ENCODE results near the gene KIF5C. TPM values are rescaled to one million over a fixed set of nuclear protein-coding genes. Genes with fewer than 3 reads are reported as not detected.
A peak's percentile ranks its signal among the peaks of the same experiment; 100 is the strongest.

The KIF5C gene
- total and polyA plus RNA-seq, 2 experiments from 2014 or later = 45.0 to 49.1 TPM

DNA sequence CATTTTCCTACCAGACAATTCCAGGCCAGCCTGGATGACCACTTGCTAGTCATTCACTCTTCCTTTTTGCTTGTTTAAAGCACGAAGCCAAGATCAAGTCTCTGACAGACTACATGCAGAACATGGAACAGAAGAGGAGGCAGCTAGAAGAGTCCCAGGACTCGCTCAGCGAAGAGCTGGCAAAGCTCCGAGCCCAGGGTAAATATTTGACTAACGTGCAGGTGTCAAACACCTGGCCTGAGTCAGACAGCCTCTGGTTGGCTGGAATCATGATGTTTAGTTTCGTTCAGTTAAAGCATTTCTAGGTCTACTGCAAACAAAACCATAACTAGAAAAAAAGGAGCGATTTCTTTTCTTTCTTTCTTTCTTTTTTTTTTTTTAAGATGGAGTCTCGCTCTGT lies 119.3 kb downstream of the KIF5C start:
- no peak for ATAC-seq
- Mint-ChIP-seq H3K27me3 (ENCODE audit: insufficient read depth, low read depth, poor library complexity) (peaks cover 5% of the 10 kb centered on the region), H3K27ac (no peak overlapping the region), H3K9me3 (no peaks in the 10 kb centered on the region), H3K36me3 (ENCODE audit: low read depth) (peaks cover 39% of the 10 kb centered on the region), H3K4me1 (peaks cover 18% of the 10 kb centered on the region), H3K4me3 (no peak overlapping the region)
- Histone ChIP-seq H4K20me1 (replicated peaks; ENCODE audit: insufficient read depth) (no peaks in the 10 kb centered on the region; the same call in 1 of the 2 replicates), H3F3A (replicated peaks; ENCODE audit: low read depth) (no peaks in the 10 kb centered on the region), H3K4me2 (no peak overlapping the region), H3K36me3 (ENCODE audit: insufficient read depth) (0 out of 2 replicates have a peak, but pooled peaks cover 3% of the 10 kb centered on the region), H3K27me3 (ENCODE audit: insufficient read depth) (no peaks in the 10 kb centered on the region), H3K9me2 (ENCODE audit: insufficient read depth) (0 out of 2 replicates have a peak, but pooled peaks cover 2% of the 10 kb centered on the region), H3K4me1 (ENCODE audit: insufficient read depth) (peaks cover 9% of the 10 kb centered on the region), H2AFZ (no peak overlapping the region), H3K79me2 (replicated peaks; ENCODE audit: insufficient read depth) (no peaks in the 10 kb centered on the region), H3K27ac (ENCODE audit: low read depth) (no peak overlapping the region), H3K4me3 (no peak overlapping the region)
- no peak for DNase-seq (ENCODE audit: low spot score)
- TF ChIP-seq, protein P1, sequence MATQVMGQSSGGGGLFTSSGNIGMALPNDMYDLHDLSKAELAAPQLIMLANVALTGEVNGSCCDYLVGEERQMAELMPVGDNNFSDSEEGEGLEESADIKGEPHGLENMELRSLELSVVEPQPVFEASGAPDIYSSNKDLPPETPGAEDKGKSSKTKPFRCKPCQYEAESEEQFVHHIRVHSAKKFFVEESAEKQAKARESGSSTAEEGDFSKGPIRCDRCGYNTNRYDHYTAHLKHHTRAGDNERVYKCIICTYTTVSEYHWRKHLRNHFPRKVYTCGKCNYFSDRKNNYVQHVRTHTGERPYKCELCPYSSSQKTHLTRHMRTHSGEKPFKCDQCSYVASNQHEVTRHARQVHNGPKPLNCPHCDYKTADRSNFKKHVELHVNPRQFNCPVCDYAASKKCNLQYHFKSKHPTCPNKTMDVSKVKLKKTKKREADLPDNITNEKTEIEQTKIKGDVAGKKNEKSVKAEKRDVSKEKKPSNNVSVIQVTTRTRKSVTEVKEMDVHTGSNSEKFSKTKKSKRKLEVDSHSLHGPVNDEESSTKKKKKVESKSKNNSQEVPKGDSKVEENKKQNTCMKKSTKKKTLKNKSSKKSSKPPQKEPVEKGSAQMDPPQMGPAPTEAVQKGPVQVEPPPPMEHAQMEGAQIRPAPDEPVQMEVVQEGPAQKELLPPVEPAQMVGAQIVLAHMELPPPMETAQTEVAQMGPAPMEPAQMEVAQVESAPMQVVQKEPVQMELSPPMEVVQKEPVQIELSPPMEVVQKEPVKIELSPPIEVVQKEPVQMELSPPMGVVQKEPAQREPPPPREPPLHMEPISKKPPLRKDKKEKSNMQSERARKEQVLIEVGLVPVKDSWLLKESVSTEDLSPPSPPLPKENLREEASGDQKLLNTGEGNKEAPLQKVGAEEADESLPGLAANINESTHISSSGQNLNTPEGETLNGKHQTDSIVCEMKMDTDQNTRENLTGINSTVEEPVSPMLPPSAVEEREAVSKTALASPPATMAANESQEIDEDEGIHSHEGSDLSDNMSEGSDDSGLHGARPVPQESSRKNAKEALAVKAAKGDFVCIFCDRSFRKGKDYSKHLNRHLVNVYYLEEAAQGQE (IDR thresholded peaks at IDR 0.05; ENCODE audit: unreplicated experiment) = no peak

DNA sequence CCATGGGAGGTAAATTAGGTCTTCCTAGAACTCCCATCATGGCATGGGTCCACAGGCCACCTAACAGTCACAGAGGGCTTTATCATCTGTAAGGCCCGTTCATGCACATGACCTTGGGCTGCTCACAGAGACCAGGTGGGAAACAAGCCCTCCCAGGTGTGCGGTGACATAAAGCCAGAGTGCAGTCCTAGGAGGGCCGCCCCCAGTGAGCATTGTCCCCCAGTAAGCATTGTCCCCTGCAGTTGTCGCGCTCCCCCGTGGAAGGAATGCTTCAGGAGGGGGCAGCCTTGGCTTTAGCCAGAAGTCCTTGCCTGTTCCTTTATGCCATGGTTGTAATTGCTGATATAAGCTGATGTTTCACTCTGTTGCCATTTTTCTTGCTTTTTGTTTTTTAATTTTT lies 121.8 kb downstream of the KIF5C start:
- H3K4me3 Mint-ChIP-seq = no peak overlapping the region; the same call in 2 of the 3 replicates
- ATAC-seq (no peak), DNase-seq (ENCODE audit: low spot score) (no peak)
- H3K9me2 ChIP-seq (ENCODE audit: insufficient read depth) = 0 out of 2 replicates have a peak, but pooled peaks cover 2% of the 10 kb centered on the region
- H3K4me1 Mint-ChIP-seq = peaks cover 41% of the 10 kb centered on the region
- no peak overlapping the region for H3K4me2 ChIP-seq
- H2AFZ ChIP-seq = no peak overlapping the region
- H3K27ac Mint-ChIP-seq = no peak overlapping the region; the same call in 1 of the 2 replicates
- H4K20me1 ChIP-seq (replicated peaks; ENCODE audit: insufficient read depth) = no peaks in the 10 kb centered on the region; the same call in 1 of the 2 replicates
- peaks cover 52% of the 10 kb centered on the region for H3K36me3 Mint-ChIP-seq (ENCODE audit: low read depth)
- H3K27me3 ChIP-seq (ENCODE audit: insufficient read depth) = no peaks in the 10 kb centered on the region
- no peak overlapping the region for H3K27ac ChIP-seq (ENCODE audit: low read depth)
- H3K27me3 Mint-ChIP-seq (ENCODE audit: insufficient read depth, low read depth, poor library complexity) = peaks cover 5% of the 10 kb centered on the region
- no peak overlapping the region for H3K4me3 ChIP-seq
- no peaks in the 10 kb centered on the region for H3F3A ChIP-seq (replicated peaks; ENCODE audit: low read depth)
- TF ChIP-seq EZH2phosphoT487 (IDR thresholded peaks at IDR 0.05; ENCODE audit: unreplicated experiment) (no peak), CREB1 (CRISPR knock-in tag; IDR thresholded peaks at IDR 0.05; ENCODE audit: low read depth) (no peak), EZH2 (IDR thresholded peaks at IDR 0.05; ENCODE audit: low read depth, unreplicated experiment) (no peak)
- H3K4me1 ChIP-seq (ENCODE audit: insufficient read depth) = peaks cover 30% of the 10 kb centered on the region
- H3K79me2 ChIP-seq (replicated peaks; ENCODE audit: insufficient read depth) = no peaks in the 10 kb centered on the region
- H3K9me3 Mint-ChIP-seq = peaks cover 6% of the 10 kb centered on the region; the same call in 2 of the 3 replicates
- peaks cover 2% of the 10 kb centered on the region; the same call in 1 of the 2 replicates for H3K36me3 ChIP-seq (ENCODE audit: insufficient read depth)

DNA sequence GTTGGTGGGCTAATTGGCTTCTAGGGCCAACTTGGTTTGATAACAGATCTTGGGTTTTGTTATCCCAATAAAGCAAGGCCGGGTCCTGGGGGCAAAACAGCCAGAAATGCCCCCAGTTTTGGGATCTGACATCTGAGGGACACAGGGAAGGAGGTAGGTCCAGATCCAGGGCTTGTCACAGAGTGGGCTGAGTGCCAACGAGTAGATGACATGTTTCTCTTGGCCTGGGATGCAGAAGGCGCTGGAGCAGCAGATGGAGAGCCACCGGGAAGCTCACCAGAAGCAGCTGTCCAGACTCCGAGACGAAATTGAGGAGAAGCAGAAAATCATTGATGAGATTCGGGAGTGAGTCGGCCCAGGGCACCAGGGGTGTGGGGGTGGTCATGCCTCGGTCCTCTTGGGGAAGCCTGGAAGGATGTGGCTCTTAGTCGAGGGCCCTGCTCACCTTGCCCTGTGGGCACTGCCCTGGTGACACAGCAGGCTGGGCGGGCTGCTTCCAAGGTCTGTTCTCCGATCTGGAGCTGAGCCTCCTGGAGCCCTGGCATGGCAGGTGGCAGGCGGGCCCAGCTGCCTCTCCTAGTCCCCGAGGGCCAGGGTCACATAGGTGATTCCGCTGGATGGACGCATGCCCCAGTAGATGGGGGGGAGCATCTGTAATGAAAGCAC lies 123.3 kb downstream of the KIF5C start:
- Mint-ChIP-seq H3K4me1 (peaks cover 46% of the 10 kb centered on the region), H3K36me3 (ENCODE audit: low read depth) (peaks cover 63% of the 10 kb centered on the region), H3K4me3 (no peak overlapping the region), H3K27me3 (ENCODE audit: insufficient read depth, low read depth, poor library complexity) (peaks cover 7% of the 10 kb centered on the region), H3K9me3 (peaks cover 18% of the 10 kb centered on the region), H3K27ac (peak overlapping the region; percentile 56; the same call in 1 of the 2 replicates)
- H3K27me3 ChIP-seq (ENCODE audit: insufficient read depth) = no peaks in the 10 kb centered on the region
- no peaks in the 10 kb centered on the region; the same call in 1 of the 2 replicates for H4K20me1 ChIP-seq (replicated peaks; ENCODE audit: insufficient read depth)
- H3K4me1 ChIP-seq (ENCODE audit: insufficient read depth) = peaks cover 30% of the 10 kb centered on the region
- H3K79me2 ChIP-seq (replicated peaks; ENCODE audit: insufficient read depth) = no peaks in the 10 kb centered on the region
- H3K9me2 ChIP-seq (ENCODE audit: insufficient read depth) = 0 out of 2 replicates have a peak, but pooled peaks cover 2% of the 10 kb centered on the region
- no peak for ATAC-seq
- H3K36me3 ChIP-seq (ENCODE audit: insufficient read depth) = peaks cover 8% of the 10 kb centered on the region
- H3K4me2 ChIP-seq = peak overlapping the region; percentile 66; the same call in 1 of the 2 replicates
- no peak overlapping the region for H2AFZ ChIP-seq
- no peak for DNase-seq (ENCODE audit: low spot score)
- no peak overlapping the region for H3K27ac ChIP-seq (ENCODE audit: low read depth)
- H3K4me3 ChIP-seq = no peak overlapping the region
- no peaks in the 10 kb centered on the region for H3F3A ChIP-seq (replicated peaks; ENCODE audit: low read depth)
- TF ChIP-seq, protein P2, sequence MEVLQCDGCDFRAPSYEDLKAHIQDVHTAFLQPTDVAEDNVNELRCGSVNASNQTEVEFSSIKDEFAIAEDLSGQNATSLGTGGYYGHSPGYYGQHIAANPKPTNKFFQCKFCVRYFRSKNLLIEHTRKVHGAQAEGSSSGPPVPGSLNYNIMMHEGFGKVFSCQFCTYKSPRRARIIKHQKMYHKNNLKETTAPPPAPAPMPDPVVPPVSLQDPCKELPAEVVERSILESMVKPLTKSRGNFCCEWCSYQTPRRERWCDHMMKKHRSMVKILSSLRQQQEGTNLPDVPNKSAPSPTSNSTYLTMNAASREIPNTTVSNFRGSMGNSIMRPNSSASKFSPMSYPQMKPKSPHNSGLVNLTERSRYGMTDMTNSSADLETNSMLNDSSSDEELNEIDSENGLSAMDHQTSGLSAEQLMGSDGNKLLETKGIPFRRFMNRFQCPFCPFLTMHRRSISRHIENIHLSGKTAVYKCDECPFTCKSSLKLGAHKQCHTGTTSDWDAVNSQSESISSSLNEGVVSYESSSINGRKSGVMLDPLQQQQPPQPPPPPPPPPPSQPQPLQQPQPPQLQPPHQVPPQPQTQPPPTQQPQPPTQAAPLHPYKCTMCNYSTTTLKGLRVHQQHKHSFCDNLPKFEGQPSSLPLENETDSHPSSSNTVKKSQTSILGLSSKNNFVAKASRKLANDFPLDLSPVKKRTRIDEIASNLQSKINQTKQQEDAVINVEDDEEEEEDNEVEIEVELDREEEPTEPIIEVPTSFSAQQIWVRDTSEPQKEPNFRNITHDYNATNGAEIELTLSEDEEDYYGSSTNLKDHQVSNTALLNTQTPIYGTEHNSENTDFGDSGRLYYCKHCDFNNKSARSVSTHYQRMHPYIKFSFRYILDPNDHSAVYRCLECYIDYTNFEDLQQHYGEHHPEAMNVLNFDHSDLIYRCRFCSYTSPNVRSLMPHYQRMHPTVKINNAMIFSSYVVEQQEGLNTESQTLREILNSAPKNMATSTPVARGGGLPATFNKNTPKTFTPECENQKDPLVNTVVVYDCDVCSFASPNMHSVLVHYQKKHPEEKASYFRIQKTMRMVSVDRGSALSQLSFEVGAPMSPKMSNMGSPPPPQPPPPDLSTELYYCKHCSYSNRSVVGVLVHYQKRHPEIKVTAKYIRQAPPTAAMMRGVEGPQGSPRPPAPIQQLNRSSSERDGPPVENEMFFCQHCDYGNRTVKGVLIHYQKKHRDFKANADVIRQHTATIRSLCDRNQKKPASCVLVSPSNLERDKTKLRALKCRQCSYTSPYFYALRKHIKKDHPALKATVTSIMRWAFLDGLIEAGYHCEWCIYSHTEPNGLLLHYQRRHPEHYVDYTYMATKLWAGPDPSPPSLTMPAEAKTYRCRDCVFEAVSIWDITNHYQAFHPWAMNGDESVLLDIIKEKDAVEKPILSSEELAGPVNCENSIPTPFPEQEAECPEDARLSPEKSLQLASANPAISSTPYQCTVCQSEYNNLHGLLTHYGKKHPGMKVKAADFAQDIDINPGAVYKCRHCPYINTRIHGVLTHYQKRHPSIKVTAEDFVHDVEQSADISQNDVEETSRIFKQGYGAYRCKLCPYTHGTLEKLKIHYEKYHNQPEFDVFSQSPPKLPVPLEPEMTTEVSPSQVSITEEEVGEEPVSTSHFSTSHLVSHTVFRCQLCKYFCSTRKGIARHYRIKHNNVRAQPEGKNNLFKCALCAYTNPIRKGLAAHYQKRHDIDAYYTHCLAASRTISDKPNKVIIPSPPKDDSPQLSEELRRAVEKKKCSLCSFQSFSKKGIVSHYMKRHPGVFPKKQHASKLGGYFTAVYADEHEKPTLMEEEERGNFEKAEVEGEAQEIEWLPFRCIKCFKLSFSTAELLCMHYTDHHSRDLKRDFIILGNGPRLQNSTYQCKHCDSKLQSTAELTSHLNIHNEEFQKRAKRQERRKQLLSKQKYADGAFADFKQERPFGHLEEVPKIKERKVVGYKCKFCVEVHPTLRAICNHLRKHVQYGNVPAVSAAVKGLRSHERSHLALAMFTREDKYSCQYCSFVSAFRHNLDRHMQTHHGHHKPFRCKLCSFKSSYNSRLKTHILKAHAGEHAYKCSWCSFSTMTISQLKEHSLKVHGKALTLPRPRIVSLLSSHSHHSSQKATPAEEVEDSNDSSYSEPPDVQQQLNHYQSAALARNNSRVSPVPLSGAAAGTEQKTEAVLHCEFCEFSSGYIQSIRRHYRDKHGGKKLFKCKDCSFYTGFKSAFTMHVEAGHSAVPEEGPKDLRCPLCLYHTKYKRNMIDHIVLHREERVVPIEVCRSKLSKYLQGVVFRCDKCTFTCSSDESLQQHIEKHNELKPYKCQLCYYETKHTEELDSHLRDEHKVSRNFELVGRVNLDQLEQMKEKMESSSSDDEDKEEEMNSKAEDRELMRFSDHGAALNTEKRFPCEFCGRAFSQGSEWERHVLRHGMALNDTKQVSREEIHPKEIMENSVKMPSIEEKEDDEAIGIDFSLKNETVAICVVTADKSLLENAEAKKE (CRISPR knock-in tag; IDR thresholded peaks at IDR 0.05) = no peak

Data from GM23338 (cell line).